ENCODE measurements around the gene FKBP5. TPM values are rescaled to one million over a fixed set of nuclear protein-coding genes. Genes with fewer than 3 reads are reported as not detected.

Gene FKBP5
- total RNA-seq, 1 experiment from 2014 or later = 12.4 TPM

- H3K79me2 ChIP-seq (ENCODE audit: low read length) = no peaks in the 10 kb centered on the region
- no peak overlapping the region for H3K9ac ChIP-seq (ENCODE audit: low read length)
- no peaks in the 10 kb centered on the region for H3K4me1 ChIP-seq (ENCODE audit: insufficient read depth, low read length)
- H3K4me3 ChIP-seq (ENCODE audit: low read length) = no peak overlapping the region
- H3K27ac ChIP-seq (ENCODE audit: low read length) = no peak overlapping the region
- no peak overlapping the region for H2AFZ ChIP-seq (ENCODE audit: low read length)
- POLR2A ChIA-PET (ENCODE audit: unreplicated experiment) = no interaction called here
- CTCF ChIA-PET = no interaction called here
- no peaks in the 10 kb centered on the region for H4K20me1 ChIP-seq (ENCODE audit: low read length)
- H3F3A ChIP-seq (ENCODE audit: low read length, unreplicated experiment) = no peaks in the 10 kb centered on the region
- ATAC-seq (no peak), DNase-seq (no peak)
- no peaks in the 10 kb centered on the region for H3K9me2 ChIP-seq (replicated peaks; ENCODE audit: low read length)
- H3K36me3 ChIP-seq (ENCODE audit: low read depth, low read length) = no peaks in the 10 kb centered on the region
- intact Hi-C loops (cut with micrococcal nuclease) = no loop called here
- H3K9me3 ChIP-seq (ENCODE audit: low read length) = no peaks in the 10 kb centered on the region
- no peak for TF ChIP-seq EZH2 (IDR thresholded peaks at IDR 0.05; ENCODE audit: low read length, unreplicated experiment)
- no peak for TF ChIP-seq CTCF (conservative IDR thresholded peaks at IDR 0.05; ENCODE audit: low read depth, low read length)
- TF ChIP-seq EZH2phosphoT487 (IDR thresholded peaks at IDR 0.05; ENCODE audit: borderline replicate concordance, low read length) = no peak
- BruUV-seq (replicated peaks) = no TSS peak
- no peak overlapping the region for H3K4me2 ChIP-seq (ENCODE audit: low read length)
- no peaks in the 10 kb centered on the region for H3K27me3 ChIP-seq (ENCODE audit: low read length)
Observed at GRCh38 chr6:35557239-35557638, 131.5 kb downstream of the FKBP5 start.

- H3K9me3 ChIP-seq (ENCODE audit: low read length) = peaks cover 9% of the 10 kb centered on the region; the same call in 1 of the 2 replicates
- no peak overlapping the region for H3K27ac ChIP-seq (ENCODE audit: low read length)
- no peaks in the 10 kb centered on the region for H3F3A ChIP-seq (ENCODE audit: low read length, unreplicated experiment)
- no peak overlapping the region for H2AFZ ChIP-seq (ENCODE audit: low read length)
- CTCF ChIA-PET = no interaction called here
- ATAC-seq = no peak
- no peak for DNase-seq
- no peak overlapping the region for H3K9ac ChIP-seq (ENCODE audit: low read length)
- no peaks in the 10 kb centered on the region for H3K9me2 ChIP-seq (replicated peaks; ENCODE audit: low read length)
- TF ChIP-seq EZH2 (IDR thresholded peaks at IDR 0.05; ENCODE audit: low read length, unreplicated experiment) (no peak), CTCF (conservative IDR thresholded peaks at IDR 0.05; ENCODE audit: low read depth, low read length) (no peak), EZH2phosphoT487 (IDR thresholded peaks at IDR 0.05; ENCODE audit: borderline replicate concordance, low read length) (no peak)
- no peaks in the 10 kb centered on the region for H3K27me3 ChIP-seq (ENCODE audit: low read length)
- H3K4me2 ChIP-seq (ENCODE audit: low read length) = no peak overlapping the region
- no peak overlapping the region for H3K4me3 ChIP-seq (ENCODE audit: low read length)
- POLR2A ChIA-PET (ENCODE audit: unreplicated experiment) = no interaction called here
- H3K4me1 ChIP-seq (ENCODE audit: insufficient read depth, low read length) = no peaks in the 10 kb centered on the region
- H3K36me3 ChIP-seq (ENCODE audit: low read depth, low read length) = no peaks in the 10 kb centered on the region
- no TSS peak for BruUV-seq (replicated peaks)
- intact Hi-C loops (cut with micrococcal nuclease) = no loop called here
- H4K20me1 ChIP-seq (ENCODE audit: low read length) = no peaks in the 10 kb centered on the region
- H3K79me2 ChIP-seq (ENCODE audit: low read length) = no peaks in the 10 kb centered on the region
Observed at GRCh38 chr6:35554811-35555210, 133.9 kb downstream of the FKBP5 start.

GRCh38 chr6:35553315-35553714 is 135.4 kb downstream of the FKBP5 start:
- Histone ChIP-seq H3K9me3 (ENCODE audit: low read length) (peaks cover 9% of the 10 kb centered on the region; the same call in 1 of the 2 replicates), H3K79me2 (ENCODE audit: low read length) (no peaks in the 10 kb centered on the region), H3K4me3 (ENCODE audit: low read length) (no peak overlapping the region), H3F3A (ENCODE audit: low read length, unreplicated experiment) (no peaks in the 10 kb centered on the region), H2AFZ (ENCODE audit: low read length) (no peak overlapping the region), H3K4me2 (ENCODE audit: low read length) (no peak overlapping the region), H4K20me1 (ENCODE audit: low read length) (no peaks in the 10 kb centered on the region), H3K27ac (ENCODE audit: low read length) (no peak overlapping the region), H3K9ac (ENCODE audit: low read length) (no peak overlapping the region), H3K9me2 (replicated peaks; ENCODE audit: low read length) (no peaks in the 10 kb centered on the region), H3K27me3 (ENCODE audit: low read length) (no peaks in the 10 kb centered on the region), H3K4me1 (ENCODE audit: insufficient read depth, low read length) (no peaks in the 10 kb centered on the region), H3K36me3 (ENCODE audit: low read depth, low read length) (no peaks in the 10 kb centered on the region)
- ATAC-seq = no peak
- ChIA-PET CTCF (no interaction called here), POLR2A (ENCODE audit: unreplicated experiment) (no interaction called here)
- intact Hi-C loops (cut with micrococcal nuclease) = loop anchor here (2.0 kb wide), 1 partner anchor 31 kb away; no protein-coding TSS in a partner anchor
- no TSS peak for BruUV-seq (replicated peaks)
- TF ChIP-seq CTCF (conservative IDR thresholded peaks at IDR 0.05; ENCODE audit: low read depth, low read length) (no peak), EZH2 (IDR thresholded peaks at IDR 0.05; ENCODE audit: low read length, unreplicated experiment) (no peak), EZH2phosphoT487 (IDR thresholded peaks at IDR 0.05; ENCODE audit: borderline replicate concordance, low read length) (no peak)
- no peak for DNase-seq

Data from PC-3 (cell line).